Measurements from ENCODE around the gene FBXW5. TPM values are rescaled to one million over a fixed set of nuclear protein-coding genes. Genes with fewer than 3 reads are reported as not detected.

The FBXW5 gene
- total and polyA plus RNA-seq, 10 of the 15 experiments (the other 5 are each of a cell fraction or from before 2014, with no cell fraction given), result 0.21 to 97.3 (median 44.5) TPM

- Histone ChIP-seq H3K9me3 (replicated peaks; ENCODE audit: control insufficient read depth, insufficient read depth, low read length) (no peaks in the 10 kb centered on the region), H2AFZ (ENCODE audit: control insufficient read depth, low read depth, low read length) (no peak overlapping the region), H4K20me1 (ENCODE audit: control insufficient read depth, insufficient read depth) (no peaks in the 10 kb centered on the region), H3K36me3 (ENCODE audit: control insufficient read depth in 2 of 2, insufficient read depth in 2 of 2, low read length in 1 of 2) (no peaks in the 10 kb centered on the region), H3K4me1 (ENCODE audit: control insufficient read depth, insufficient read depth, low read length) (no peaks in the 10 kb centered on the region), H3K4me3 (no peak overlapping the region), H3K79me2 (ENCODE audit: control insufficient read depth, insufficient read depth, low read length) (no peaks in the 10 kb centered on the region), H3K9ac (ENCODE audit: control insufficient read depth, insufficient read depth, low read length) (no peak overlapping the region), H3K27me3 (replicated peaks in 1 of 2; ENCODE audit: control insufficient read depth in 2 of 2, insufficient read depth in 2 of 2, low read length in 1 of 2) (no peaks in the 10 kb centered on the region; a peak in 2 of 4 replicates), H3K27ac (ENCODE audit: control insufficient read depth, insufficient read depth) (no peak overlapping the region), H3K4me2 (ENCODE audit: control insufficient read depth, insufficient read depth) (no peak overlapping the region)
- BruUV-seq (replicated peaks), result no TSS peak
- intact Hi-C loops (cut with micrococcal nuclease; ENCODE audit: unreplicated experiment), result no loop called here
- DNase-seq (ENCODE audit: low read depth, low spot score) (no peak), ATAC-seq (no peak), FAIRE-seq (no peak)
- RAD21 ChIA-PET (ENCODE audit: unreplicated experiment), result interaction anchor here (0.8 kb wide), 1 partner anchor 60 kb away, joined by 3 read pairs; no protein-coding TSS in a partner anchor
- CTCF ChIA-PET, result interaction anchor here (2.9 kb wide), 1 partner anchor 60 kb away, joined by 11 read pairs; no protein-coding TSS in a partner anchor
- WGBS (ENCODE audit: insufficient coverage, insufficient replicate concordance, low lambda C conversion rate, missing lambda C conversion rate), result 30% methylated on average over 15 of the region's 15 CpGs
- TF ChIP-seq MAX (IDR thresholded peaks at IDR 0.05; ENCODE audit: low read depth, low read length) (no peak), PAX8 (IDR thresholded peaks at IDR 0.05) (no peak), CTCF (IDR thresholded peaks at IDR 0.05 in 2 of 3, conservative IDR thresholded peaks at IDR 0.05 in 1 of 3; ENCODE audit: control insufficient read depth in 2 of 3, extremely low read depth in 1 of 3, insufficient read depth in 1 of 3, low read depth in 3 of 3, low read length in 3 of 3) (no peak), HCFC1 (IDR thresholded peaks at IDR 0.05; ENCODE audit: low read length) (no peak), IKZF1 (conservative IDR thresholded peaks at IDR 0.05) (no peak)
- POLR2A ChIA-PET, result interaction anchor here (0.6 kb wide), 1 partner anchor 226 kb away, joined by 3 read pairs; no protein-coding TSS in a partner anchor
- in situ Hi-C loops (cut with MboI), result no loop called here
- SMC1A ChIA-PET (ENCODE audit: uncharacterized antibody, unreplicated experiment), result interaction anchor here (1.3 kb wide), 1 partner anchor 27 kb away, joined by 3 read pairs; no protein-coding TSS in a partner anchor
These were observed 30.4 kb upstream of the FBXW5 start for GRCh38 chr9:136974817-136975535.
